Measurements from ENCODE around the gene OR2D2.
"Not testable (repeated sequence)": the region's sequence is repeated elsewhere in the genome, so short reads cannot be mapped to it uniquely, and the experiment has no call there.

OR2D2 gene

GRCh38 chr11:6895010-6895409 lies 2.7 kb upstream of the OR2D2 start:
- Histone ChIP-seq H3K4me3 (IDR thresholded peaks at IDR 0.05; ENCODE audit: insufficient read depth, low read depth, low read length) (no peak overlapping the region), H4K20me1 (ENCODE audit: insufficient read depth) (no peaks in the 10 kb centered on the region), H3K4me2 (no peak overlapping the region), H3K27ac (no peak overlapping the region), H3K79me2 (ENCODE audit: insufficient read depth, low read depth) (no peaks in the 10 kb centered on the region), H3K27me3 (ENCODE audit: insufficient read depth, low read depth) (no peaks in the 10 kb centered on the region), H3K36me3 (ENCODE audit: insufficient read depth) (no peaks in the 10 kb centered on the region), H3K4me1 (ENCODE audit: low read depth, poor library complexity, severe bottlenecking) (no peaks in the 10 kb centered on the region), H3K9ac (no peak overlapping the region), H2AFZ (ENCODE audit: low read depth) (no peak overlapping the region)
- TF ChIP-seq CTCF (conservative IDR thresholded peaks at IDR 0.05; ENCODE audit: low read depth, low read length) = no peak

GRCh38 chr11:6894097-6894496 lies 1.8 kb upstream of the OR2D2 start:
- Histone ChIP-seq H3K79me2 (ENCODE audit: insufficient read depth, low read depth) (no peaks in the 10 kb centered on the region), H3K27me3 (ENCODE audit: insufficient read depth, low read depth) (no peaks in the 10 kb centered on the region), H2AFZ (ENCODE audit: low read depth) (no peak overlapping the region), H4K20me1 (ENCODE audit: insufficient read depth) (no peaks in the 10 kb centered on the region), H3K4me1 (ENCODE audit: low read depth, poor library complexity, severe bottlenecking) (no peaks in the 10 kb centered on the region), H3K4me3 (IDR thresholded peaks at IDR 0.05; ENCODE audit: insufficient read depth, low read depth, low read length) (no peak overlapping the region), H3K4me2 (no peak overlapping the region), H3K36me3 (ENCODE audit: insufficient read depth) (no peaks in the 10 kb centered on the region), H3K27ac (no peak overlapping the region), H3K9ac (no peak overlapping the region)
- no peak for TF ChIP-seq CTCF (conservative IDR thresholded peaks at IDR 0.05; ENCODE audit: low read depth, low read length)

DNA sequence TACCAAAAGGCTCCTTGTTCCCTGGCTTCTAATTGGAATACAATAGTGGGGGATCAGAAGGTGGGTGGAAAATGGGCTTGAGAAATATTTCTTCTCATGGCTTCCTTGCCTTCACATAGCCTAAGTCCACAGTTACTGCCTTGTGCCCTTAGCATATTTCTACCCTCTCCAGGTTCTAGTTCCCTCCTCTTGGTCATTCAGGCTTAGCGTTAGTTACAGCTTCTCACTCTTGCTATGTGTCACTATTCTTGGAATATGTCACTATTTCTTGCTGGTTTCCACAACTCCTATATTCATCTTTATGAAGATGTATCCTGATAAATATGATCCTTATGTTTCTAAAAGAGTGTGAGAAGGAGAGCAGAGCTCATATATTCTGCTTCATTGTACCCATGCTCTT lies 2.5 kb downstream of the OR2D2 start:
- no peak for TF ChIP-seq CTCF (conservative IDR thresholded peaks at IDR 0.05; ENCODE audit: low read depth, low read length)
- H3K36me3 ChIP-seq (ENCODE audit: insufficient read depth) = no peaks in the 10 kb centered on the region
- no peak overlapping the region for H3K4me3 ChIP-seq (IDR thresholded peaks at IDR 0.05; ENCODE audit: insufficient read depth, low read depth, low read length)
- H2AFZ ChIP-seq (ENCODE audit: low read depth) = no peak overlapping the region
- no peaks in the 10 kb centered on the region for H3K4me1 ChIP-seq (ENCODE audit: low read depth, poor library complexity, severe bottlenecking)
- H3K79me2 ChIP-seq (ENCODE audit: insufficient read depth, low read depth) = no peaks in the 10 kb centered on the region
- no peaks in the 10 kb centered on the region for H4K20me1 ChIP-seq (ENCODE audit: insufficient read depth)
- H3K27ac ChIP-seq = no peak overlapping the region
- no peaks in the 10 kb centered on the region for H3K27me3 ChIP-seq (ENCODE audit: insufficient read depth, low read depth)
- no peak overlapping the region for H3K9ac ChIP-seq
- no peak overlapping the region for H3K4me2 ChIP-seq

GRCh38 chr11:6888830-6889229 lies 3.5 kb downstream of the OR2D2 start:
- Histone ChIP-seq H3K4me1 (ENCODE audit: low read depth, poor library complexity, severe bottlenecking) (no peaks in the 10 kb centered on the region), H3K27ac (no peak overlapping the region), H4K20me1 (ENCODE audit: insufficient read depth) (no peaks in the 10 kb centered on the region), H3K4me3 (IDR thresholded peaks at IDR 0.05; ENCODE audit: insufficient read depth, low read depth, low read length) (no peak overlapping the region), H3K79me2 (ENCODE audit: insufficient read depth, low read depth) (no peaks in the 10 kb centered on the region), H3K36me3 (ENCODE audit: insufficient read depth) (no peaks in the 10 kb centered on the region), H3K4me2 (no peak overlapping the region), H3K27me3 (ENCODE audit: insufficient read depth, low read depth) (no peaks in the 10 kb centered on the region), H3K9ac (no peak overlapping the region), H2AFZ (ENCODE audit: low read depth) (no peak overlapping the region)
- TF ChIP-seq CTCF (conservative IDR thresholded peaks at IDR 0.05; ENCODE audit: low read depth, low read length) = no peak

DNA sequence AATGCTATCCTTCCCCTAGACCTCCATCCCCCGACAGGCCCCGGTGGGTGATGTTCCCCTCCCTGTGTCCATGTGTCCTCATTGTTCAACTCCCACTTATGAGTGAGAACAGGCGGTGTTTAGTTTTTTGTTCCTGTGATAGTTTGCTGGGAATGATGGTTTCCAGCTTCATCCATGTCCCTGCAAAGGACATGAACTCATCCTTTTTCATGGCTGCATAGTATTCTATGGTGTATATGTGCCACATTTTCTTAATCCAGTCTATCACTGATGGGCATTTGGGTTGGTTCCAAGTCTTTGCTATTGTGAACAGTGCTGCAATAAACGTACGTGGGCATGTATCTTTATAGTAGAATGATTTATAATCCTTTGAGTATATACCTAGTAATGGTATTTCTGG lies 4.6 kb downstream of the OR2D2 start:
- not testable (repeated sequence) for H3K79me2 ChIP-seq (ENCODE audit: insufficient read depth, low read depth)

More for the DNA sequence above, 4.6 kb downstream of the OR2D2 start:
- H2AFZ ChIP-seq (ENCODE audit: low read depth); H3K4me2 ChIP-seq; H4K20me1 ChIP-seq (ENCODE audit: insufficient read depth); H3K4me1 ChIP-seq (ENCODE audit: low read depth, poor library complexity, severe bottlenecking); H3K4me3 ChIP-seq (IDR thresholded peaks at IDR 0.05; ENCODE audit: insufficient read depth, low read depth, low read length); H3K9ac ChIP-seq; H3K27ac ChIP-seq; H3K27me3 ChIP-seq (ENCODE audit: insufficient read depth, low read depth); H3K36me3 ChIP-seq (ENCODE audit: insufficient read depth): not testable (repeated sequence)
